SK-N-SH treated with all-trans-retinoic acid at 6 μM for 48 hours (cell line): ENCODE results near the gene PZP.

Experiments used
- PATZ1 ChIP-seq: fragments of 250-450 bp; sonication (Bioruptor Pico); IDR thresholded peaks from 2 replicates; pipeline ENCODE4 v1.8.0; 2020; ENCODE audit warnings: mild to moderate bottlenecking, moderate library complexity, borderline replicate concordance
- PPARA ChIP-seq: fragments of 250-450 bp; sonication (Bioruptor Pico); IDR thresholded peaks from 2 replicates; pipeline ENCODE4 v1.5.0; 2020; ENCODE audit warnings: mild to moderate bottlenecking, borderline replicate concordance
- ZNF70 ChIP-seq: fragments of 450-650 bp; formaldehyde crosslinking; IDR thresholded peaks from 2 replicates; pipeline ENCODE4 v1.5.0; 2020; ENCODE audit warnings: mild to moderate bottlenecking, moderate library complexity
- TF ChIP-seq, protein P1 (sequence below): fragments of 250-450 bp; sonication (Bioruptor Pico); IDR thresholded peaks from 2 replicates; pipeline ENCODE4 v1.5.1; 2020; ENCODE audit warnings: low read depth, mild to moderate bottlenecking, moderate library complexity

DNA sequence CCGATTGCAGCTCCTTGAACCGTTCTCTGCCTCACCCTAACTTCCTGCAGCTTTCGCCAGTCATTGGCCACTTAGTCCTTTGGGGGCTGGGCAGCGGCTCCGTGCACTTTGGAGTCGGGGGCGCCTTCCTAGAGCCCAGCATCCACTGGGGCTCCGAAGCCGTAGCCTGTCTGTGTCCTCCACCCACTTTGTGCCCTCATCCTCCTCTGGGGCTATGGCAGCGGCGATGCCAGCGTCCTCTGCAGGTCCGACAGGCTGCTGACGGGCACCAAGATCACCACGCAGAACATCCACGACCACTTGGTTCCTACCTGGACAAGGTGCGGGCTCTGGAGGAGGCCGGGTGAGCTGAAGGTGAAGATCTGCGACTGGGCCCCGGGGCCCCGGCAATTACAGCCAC, 80.7 kb downstream of the PZP start:
- no peak for TF ChIP-seq PATZ1 (CRISPR knock-in tag)
- TF ChIP-seq ZNF70 (CRISPR knock-in tag): no peak
- TF ChIP-seq PPARA (CRISPR knock-in tag): no peak
- TF ChIP-seq, protein P1, sequence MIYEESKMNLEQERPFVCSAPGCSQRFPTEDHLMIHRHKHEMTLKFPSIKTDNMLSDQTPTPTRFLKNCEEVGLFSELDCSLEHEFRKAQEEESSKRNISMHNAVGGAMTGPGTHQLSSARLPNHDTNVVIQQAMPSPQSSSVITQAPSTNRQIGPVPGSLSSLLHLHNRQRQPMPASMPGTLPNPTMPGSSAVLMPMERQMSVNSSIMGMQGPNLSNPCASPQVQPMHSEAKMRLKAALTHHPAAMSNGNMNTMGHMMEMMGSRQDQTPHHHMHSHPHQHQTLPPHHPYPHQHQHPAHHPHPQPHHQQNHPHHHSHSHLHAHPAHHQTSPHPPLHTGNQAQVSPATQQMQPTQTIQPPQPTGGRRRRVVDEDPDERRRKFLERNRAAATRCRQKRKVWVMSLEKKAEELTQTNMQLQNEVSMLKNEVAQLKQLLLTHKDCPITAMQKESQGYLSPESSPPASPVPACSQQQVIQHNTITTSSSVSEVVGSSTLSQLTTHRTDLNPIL (CRISPR knock-in tag): no peak
